HPDE6-E6E7 (cell line): Measurements from ENCODE around the gene TDG.
"Not testable (repeated sequence)": the region's sequence is repeated elsewhere in the genome, so short reads cannot be mapped to it uniquely, and the experiment has no call there.

ENCODE experiments used
- DNase-seq: peaks from one replicate; pipeline ENCODE4 v3.0.0; 2011; ENCODE audit warnings: missing footprints; ENCODE audit errors: extremely low spot score

TDG gene

DNA sequence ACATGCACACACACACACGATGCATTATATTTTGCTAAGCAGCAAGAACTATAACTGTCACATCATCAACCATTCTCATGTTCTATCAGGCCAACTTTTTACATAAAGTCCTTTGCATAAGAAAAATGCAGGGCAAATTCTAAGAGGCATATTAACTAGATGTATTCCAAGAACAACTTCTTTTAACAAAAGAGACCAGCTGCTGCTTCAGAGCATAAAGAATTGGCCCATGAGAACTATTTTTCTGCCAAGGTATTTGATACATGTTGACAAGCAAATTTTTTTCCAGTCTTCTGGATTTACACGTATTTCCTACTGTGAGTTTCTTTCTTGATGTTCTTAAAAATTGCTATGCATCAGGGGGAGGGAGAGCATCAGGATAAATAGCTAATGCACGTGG is 57.1 kb downstream of the TDG start:
- no peak for DNase-seq

DNA sequence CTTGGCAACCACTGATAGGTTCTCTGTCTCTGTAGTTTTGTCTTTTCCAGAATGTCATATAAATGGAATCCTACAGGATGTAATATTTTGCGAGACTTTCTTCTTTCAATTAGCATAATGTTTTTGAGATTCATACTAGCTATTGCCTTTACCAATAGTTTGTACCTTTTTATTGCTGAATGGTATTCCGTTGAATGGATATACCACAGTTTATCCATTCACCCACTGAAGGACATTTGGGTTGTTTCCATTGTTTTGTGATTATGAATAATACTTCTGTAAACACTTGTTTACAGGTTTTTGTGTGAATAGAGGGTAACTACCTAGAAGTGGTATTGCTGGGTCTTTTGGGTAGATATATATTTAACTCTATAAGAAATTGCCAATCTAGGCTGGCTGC is 58.0 kb downstream of the TDG start:
- DNase-seq: no peak

DNA sequence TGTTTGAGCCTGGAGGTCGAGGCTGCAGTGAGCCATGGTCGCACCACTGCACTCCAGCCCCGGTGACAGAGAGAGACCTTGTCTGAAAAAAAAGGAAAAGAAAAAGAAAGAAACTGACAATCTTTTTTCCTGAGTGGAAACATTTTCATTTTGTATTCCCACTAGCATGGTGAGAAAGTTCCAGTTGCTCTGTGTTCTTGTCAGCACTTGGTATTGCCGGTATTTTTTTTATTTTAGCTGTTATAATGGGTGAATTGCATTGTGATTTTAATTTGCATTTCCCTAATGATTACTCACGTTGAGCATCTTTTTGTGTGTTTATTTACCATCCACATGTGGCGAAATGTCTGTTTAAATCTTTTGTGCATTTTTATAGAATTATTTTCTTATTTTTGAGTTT is 58.7 kb downstream of the TDG start:
- DNase-seq: no peak

DNA sequence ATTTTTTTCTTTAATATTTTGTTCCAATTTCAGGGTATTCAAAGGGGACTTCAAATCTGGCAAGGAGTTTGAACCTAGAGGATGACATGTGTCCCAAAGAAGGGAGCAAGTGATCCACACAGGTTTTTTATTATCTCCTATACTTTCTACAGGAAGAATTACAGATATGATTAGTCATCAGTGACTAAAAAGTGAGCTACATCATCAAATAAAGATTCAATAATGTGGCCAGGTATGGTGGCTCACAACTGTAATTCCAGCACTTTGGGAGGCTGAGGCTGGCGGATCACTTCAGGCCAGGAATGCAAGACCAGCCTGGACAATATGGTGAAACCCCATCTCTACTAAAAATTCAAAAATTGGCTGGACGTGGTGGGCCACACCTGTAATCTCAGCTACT is 60.1 kb downstream of the TDG start:
- DNase-seq: no peak

DNA sequence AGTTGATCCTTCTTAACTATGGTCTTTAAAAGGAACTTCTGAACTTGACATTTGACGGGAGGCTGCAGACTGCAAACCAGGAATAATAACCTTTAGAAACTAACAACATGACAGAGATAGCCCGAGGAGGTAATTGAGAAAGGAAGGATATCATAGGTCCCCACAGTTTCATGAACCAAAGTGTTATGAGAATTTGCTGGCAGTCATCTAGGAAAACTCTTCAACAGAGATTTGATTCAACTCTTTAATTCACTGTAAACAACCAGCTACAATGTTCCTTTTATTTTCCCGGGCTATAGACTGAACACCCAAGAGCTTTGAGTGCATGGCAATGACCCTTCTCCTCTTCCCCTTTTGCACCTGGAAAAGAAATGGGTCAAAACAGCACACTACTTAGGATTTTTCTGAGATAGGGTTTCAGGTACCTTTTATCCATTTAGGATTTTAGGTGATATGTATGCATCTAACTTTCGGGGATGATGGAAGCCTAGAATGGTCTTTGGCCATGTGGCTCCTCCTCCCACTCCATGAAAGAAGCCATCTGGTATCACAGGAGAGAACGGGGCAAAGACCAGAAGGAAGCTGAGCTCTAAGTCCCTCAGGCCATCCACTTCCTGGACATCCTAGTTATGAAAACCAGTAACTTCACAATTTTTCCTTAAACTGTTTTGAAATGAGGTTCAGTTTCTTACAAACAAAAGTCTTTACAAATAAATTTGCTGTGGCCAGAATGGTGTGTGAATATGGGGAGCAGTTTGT is 61.3 kb downstream of the TDG start:
- no peak for DNase-seq

DNA sequence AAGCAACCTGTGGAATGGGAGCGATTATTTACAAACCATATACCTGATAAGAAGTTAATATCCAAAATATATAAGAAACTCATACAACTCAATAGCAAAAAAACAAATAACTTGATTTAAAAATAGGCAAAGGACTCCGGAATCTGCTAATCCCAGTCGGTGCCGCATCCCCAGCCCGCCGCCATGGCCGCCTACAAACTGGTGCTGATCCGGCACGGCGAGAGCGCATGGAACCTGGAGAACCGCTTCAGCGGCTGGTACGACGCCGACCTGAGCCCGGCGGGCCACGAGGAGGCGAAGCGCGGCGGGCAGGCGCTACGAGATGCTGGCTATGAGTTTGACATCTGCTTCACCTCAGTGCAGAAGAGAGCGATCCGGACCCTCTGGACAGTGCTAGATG is 64.9 kb downstream of the TDG start:
- not testable (repeated sequence) for DNase-seq

DNA sequence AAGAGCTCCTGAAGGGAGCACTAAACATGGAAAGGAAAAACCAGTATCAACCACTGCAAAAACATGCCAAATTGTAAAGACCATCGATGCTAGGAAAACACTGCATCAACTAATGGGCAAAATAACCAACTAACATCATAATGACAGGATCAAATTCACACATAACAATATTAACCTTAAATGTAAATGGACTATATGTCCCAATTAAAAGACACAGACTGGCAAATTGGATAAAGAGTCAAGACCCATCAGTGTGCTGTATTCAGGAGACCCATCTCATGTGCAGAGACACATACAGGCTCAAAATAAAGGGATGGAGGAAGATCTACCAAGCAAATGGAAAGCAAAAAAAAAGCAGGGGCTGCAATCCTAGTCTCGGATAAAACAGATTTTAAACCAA is 70.5 kb downstream of the TDG start:
- DNase-seq: not testable (repeated sequence)
